K562 (cell line): ENCODE data around the gene DDX5. TPM values are rescaled to one million over a fixed set of nuclear protein-coding genes. Genes with fewer than 3 reads are reported as not detected.

Experiments
- ARNT ChIP-seq, 2 experiments: fragments of 450-650 bp; IDR thresholded peaks; 2 replicates each; pipeline ENCODE4 v1.6.1; 2016; ENCODE audit warnings: mild to moderate bottlenecking in 1 of 2
- ATF4 ChIP-seq: fragments of 450-650 bp; formaldehyde crosslinking; IDR thresholded peaks from 2 replicates; pipeline ENCODE4 v1.4.0; 2022; ENCODE audit warnings: mild to moderate bottlenecking, moderate library complexity
- BCOR ChIP-seq: fragments of 450-650 bp; IDR thresholded peaks from 2 replicates; pipeline ENCODE4 v1.6.1; 2016
- CTBP1 ChIP-seq: fragments of 450-650 bp; IDR thresholded peaks from 2 replicates; pipeline ENCODE4 v1.6.1; 2016; ENCODE audit warnings: borderline replicate concordance
- CTCF ChIP-seq, 3 experiments: IDR thresholded peaks in 2 of 3; conservative IDR thresholded peaks in 1 of 3; 2 replicates each; pipeline ENCODE4 v1.5.1; 2011 to 2012; ENCODE audit warnings: low read length in 3 of 3, mild to moderate bottlenecking in 3 of 3, control low read depth in 2 of 3, improper control_type of control experiment in 1 of 3, inconsistent platforms in 1 of 3, low read depth in 1 of 3, mixed read lengths in 1 of 3, moderate library complexity in 1 of 3; ENCODE audit not compliant: insufficient read depth in 2 of 3
- CXXC5 ChIP-seq: fragments of 250-450 bp; sonication (Bioruptor Pico); IDR thresholded peaks from 2 replicates; pipeline ENCODE4 v1.8.0; 2022; ENCODE audit warnings: inconsistent platforms, mild to moderate bottlenecking, moderate library complexity
- DNMT1 ChIP-seq: fragments of 450-650 bp; IDR thresholded peaks from 2 replicates; pipeline ENCODE4 v1.6.1; 2016; ENCODE audit warnings: antibody characterized with exemption, mild to moderate bottlenecking
- KLF13 ChIP-seq: fragments of 450-650 bp; IDR thresholded peaks from 2 replicates; pipeline ENCODE4 v1.6.1; 2016; ENCODE audit warnings: missing genetic modification characterization, low read depth, mild to moderate bottlenecking, missing compliant biosample characterization, moderate library complexity, borderline replicate concordance
- RBFOX2 ChIP-seq: fragments of 200-400 bp; formaldehyde crosslinking; IDR thresholded peaks from 2 replicates; pipeline ENCODE4 v1.6.1; 2017; ENCODE audit warnings: low read depth, mild to moderate bottlenecking, low read length, moderate library complexity
- SIN3A ChIP-seq, 2 experiments: fragments of 150-350 bp in 1 of 2; IDR thresholded peaks; 2 replicates each; pipeline ENCODE4 v1.6.1; 2011 to 2016; ENCODE audit warnings: borderline replicate concordance in 2 of 2, low read depth in 2 of 2, low read length in 2 of 2, mild to moderate bottlenecking in 2 of 2, moderate library complexity in 2 of 2; ENCODE audit not compliant: control insufficient read depth in 1 of 2
- ZBED1 ChIP-seq: IDR thresholded peaks from 2 replicates; pipeline ENCODE4 v1.6.1; 2014
- ZFP91 ChIP-seq: sonication (generic); formaldehyde crosslinking; IDR thresholded peaks from 2 replicates; pipeline ENCODE4 v1.8.0; 2022; ENCODE audit warnings: mild to moderate bottlenecking, missing genetic modification reagents
- ZMIZ1 ChIP-seq, 2 experiments: fragments of 150-350 bp in 1 of 2; IDR thresholded peaks; 2 replicates each; pipeline ENCODE4 v1.6.1; 2012 to 2016; ENCODE audit warnings: low read depth in 2 of 2, low read length in 2 of 2, mild to moderate bottlenecking in 1 of 2, moderate library complexity in 1 of 2
- ZNF133 ChIP-seq: fragments of 250-450 bp; sonication (Bioruptor Pico); IDR thresholded peaks from 2 replicates; pipeline ENCODE4 v1.4.0; 2020; ENCODE audit warnings: mild to moderate bottlenecking
- ZNF197 ChIP-seq: fragments of 200-800 bp; sonication (Bioruptor generic); IDR thresholded peaks from 2 replicates; pipeline ENCODE4 v1.6.1; 2016; ENCODE audit warnings: low read depth, missing genetic modification characterization, missing compliant biosample characterization
- ZSCAN29 ChIP-seq: fragments of 450-650 bp; IDR thresholded peaks from 2 replicates; pipeline ENCODE4 v1.6.1; 2017
- ZZZ3 ChIP-seq: fragments of 450-650 bp; IDR thresholded peaks from 2 replicates; pipeline ENCODE4 v1.6.1; 2016; ENCODE audit warnings: antibody characterized with exemption, mild to moderate bottlenecking, moderate library complexity
- polyA plus RNA-seq, 8 experiments: library from polyadenylated mRNA; depleted of rRNA in 4 of 8; stranded (reverse) in 5 of 8; unstranded in 3 of 8; fragments of >200 nt; fragmentation: Nextera tagmentation in 2 of 8; fragmentation: Illumina TruSeq in 1 of 8; extraction: Ambion mirVana in 2 of 8; extraction: Trizol in 1 of 8; gene quantifications; 2 replicates each; pipeline versions ENCODE4 v1.2.1 to v1.2.3, GENCODE V29; 2011 to 2014; ENCODE audit warnings: inconsistent platforms in 1 of 8, missing spikeins in 1 of 8
- total RNA-seq, 7 experiments: library from RNA; depleted of rRNA in 6 of 7; stranded (reverse); fragments of >200 nt in 6 of 7; fragmentation: Illumina TruSeq in 2 of 7; extraction: Trizol in 2 of 7; gene quantifications; 2 replicates each; pipeline versions ENCODE4 v1.2.1 to v1.2.3, GENCODE V29; 2011 to 2021; ENCODE audit warnings: low replicate concordance in 1 of 7

DDX5 gene
- total and polyA plus RNA-seq, 9 of the 15 experiments (the other 6 are each of a cell fraction or from before 2014, with no cell fraction given) = 306 to 1,639 (median 604) TPM

GRCh38 chr17:64496786-64497564, 9.1 kb downstream of the DDX5 start, which contains the start of gene POLG2 (continued):
- no peak for TF ChIP-seq ZZZ3
- no peak; the same call in 1 of the 2 replicates for TF ChIP-seq ZSCAN29
- TF ChIP-seq DNMT1 = peak; percentile 97; the same call in 1 of the 2 replicates
- TF ChIP-seq ZBED1 = 0 out of 2 replicates have a peak, but pooled peaks have one; percentile 24
- no peak for TF ChIP-seq ZNF133
- peak in 1 of 2 experiments; percentile 51; a peak in 1 of 4 replicates for TF ChIP-seq ZMIZ1 (IDR thresholded peaks at IDR 0.05; ENCODE audit: low read depth in 2 of 2, low read length in 2 of 2)
- no peak for TF ChIP-seq ZNF197 (CRISPR knock-in tag)
- TF ChIP-seq BCOR = no peak; the same call in 1 of the 2 replicates
- TF ChIP-seq ATF4 = peak; percentile 39
- no peak; a peak in 1 of 4 replicates for TF ChIP-seq ARNT (IDR thresholded peaks at IDR 0.05)
- TF ChIP-seq SIN3A (IDR thresholded peaks at IDR 0.05; ENCODE audit: borderline replicate concordance in 2 of 2, control insufficient read depth in 1 of 2, low read depth in 2 of 2, low read length in 2 of 2) = peak; percentile 51 to 76; a peak in 3 of 4 replicates
- peak; percentile 63; the same call in 1 of the 2 replicates for TF ChIP-seq KLF13 (tag)
- peak; percentile 96 for TF ChIP-seq RBFOX2
- 0 out of 2 replicates have a peak, but pooled peaks have one; percentile 29 for TF ChIP-seq ZFP91
- TF ChIP-seq CXXC5 (CRISPR knock-in tag) = peak; percentile 93
- peak; percentile 77 for TF ChIP-seq CTBP1
- TF ChIP-seq CTCF (IDR thresholded peaks at IDR 0.05 in 2 of 3, conservative IDR thresholded peaks at IDR 0.05 in 1 of 3; ENCODE audit: insufficient read depth in 2 of 3, low read depth in 1 of 3, low read length in 3 of 3) = peak; percentile 66 to 84 (median 69)
